Measurements from ENCODE around the gene AARS1.
"Not testable (repeated sequence)": the region's sequence is repeated elsewhere in the genome, so short reads cannot be mapped to it uniquely, and the experiment has no call there.

AARS1 gene

DNA sequence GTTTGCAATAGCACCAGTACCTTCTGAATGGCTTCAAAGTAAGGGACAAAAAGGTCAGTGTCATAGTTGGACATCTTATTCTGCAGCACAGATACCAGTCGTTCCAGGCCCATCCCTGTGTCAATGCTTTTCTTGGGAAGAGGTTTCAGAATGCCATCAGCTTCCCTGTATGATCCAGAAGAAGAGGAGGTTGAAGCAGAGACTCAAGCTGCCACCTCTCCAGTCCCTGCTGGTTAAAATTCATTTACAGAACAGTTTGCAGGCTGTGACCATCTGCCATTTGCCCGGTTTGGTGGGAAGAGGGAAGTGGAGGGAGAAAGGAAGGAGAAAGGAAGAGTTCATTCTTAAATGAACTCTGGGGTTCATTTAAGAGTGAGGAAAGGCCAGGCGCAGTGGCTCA, 19.1 kb downstream of the AARS1 start:
- DNase-seq: no peak

DNA sequence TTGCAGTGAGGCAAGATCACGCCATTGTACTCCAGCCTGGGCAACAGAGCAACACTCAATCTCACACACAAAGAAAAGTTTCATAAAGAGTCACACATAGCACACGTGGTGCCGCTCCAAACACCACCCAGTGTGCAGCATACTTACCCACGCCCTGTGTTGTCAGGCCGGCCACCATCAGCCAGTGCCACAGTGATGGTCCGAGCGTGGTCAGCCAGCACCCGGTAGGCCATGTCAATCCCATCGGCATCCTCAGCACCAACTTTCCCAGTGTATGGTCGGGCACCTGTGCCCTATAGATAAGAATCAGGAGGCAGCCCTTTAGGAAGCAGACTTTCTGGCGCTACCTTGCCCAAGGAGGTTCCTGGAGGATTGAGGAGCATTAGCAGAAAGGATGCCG, 19.8 kb downstream of the AARS1 start:
- no peak for DNase-seq

DNA sequence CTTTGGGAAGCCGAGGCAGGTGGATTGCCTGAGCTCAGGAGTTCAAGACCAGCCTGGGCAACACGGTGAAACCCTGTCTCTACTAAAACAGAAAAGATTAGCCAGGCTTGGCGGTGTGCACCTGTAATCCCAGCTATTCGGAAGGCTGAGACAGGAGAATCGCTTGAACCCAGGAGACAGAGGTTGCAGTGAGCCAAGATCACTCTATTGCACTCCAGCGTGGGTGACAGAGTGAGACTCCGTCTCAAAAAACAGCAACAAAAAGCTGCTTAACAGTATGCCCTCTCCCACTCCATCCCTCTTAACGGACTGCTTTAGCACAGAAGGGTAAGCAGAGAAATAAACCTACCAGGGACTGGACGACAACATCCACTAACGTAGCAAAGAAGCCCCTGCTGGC, 21.4 kb downstream of the AARS1 start:
- not testable (repeated sequence) for DNase-seq

DNA sequence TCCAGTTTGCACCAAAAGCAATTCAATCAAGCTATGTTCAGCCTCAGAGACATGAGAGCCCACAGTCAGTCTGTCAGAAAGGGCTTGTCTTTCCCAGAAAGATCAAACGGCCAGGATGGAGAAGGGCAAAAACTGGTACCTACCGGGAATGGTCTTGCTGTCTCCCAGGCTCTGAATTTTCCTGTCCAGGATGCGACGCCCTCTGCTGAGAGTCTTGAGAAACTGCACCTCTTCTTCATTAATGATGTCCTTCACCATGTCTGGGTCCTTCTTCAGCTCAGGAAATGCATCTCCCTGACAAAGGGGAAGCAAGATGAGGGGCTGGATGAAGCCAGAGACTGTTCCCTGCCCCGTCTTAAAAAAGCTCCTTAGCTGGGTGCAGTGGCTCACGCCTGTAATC, 21.8 kb downstream of the AARS1 start:
- no peak for DNase-seq

DNA sequence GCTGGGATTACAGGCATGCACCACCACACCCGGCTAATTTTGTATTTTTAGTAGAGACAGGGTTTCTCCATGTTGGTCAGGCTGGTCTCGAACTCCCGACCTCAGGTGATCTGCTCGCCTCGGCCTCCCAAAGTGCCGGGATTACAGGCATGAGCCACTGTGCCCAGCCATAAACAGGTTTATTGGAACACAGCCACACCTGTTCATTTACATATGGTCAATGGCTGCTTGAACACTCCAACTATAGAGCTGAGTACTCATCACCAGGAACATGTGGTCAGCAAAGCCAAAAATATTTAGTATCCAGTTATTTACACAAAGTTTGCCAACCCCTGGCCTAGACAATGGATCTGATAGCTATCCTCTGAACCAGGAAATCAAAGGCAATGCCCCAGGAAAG, 29.4 kb downstream of the AARS1 start:
- not testable (repeated sequence) for DNase-seq

DNA sequence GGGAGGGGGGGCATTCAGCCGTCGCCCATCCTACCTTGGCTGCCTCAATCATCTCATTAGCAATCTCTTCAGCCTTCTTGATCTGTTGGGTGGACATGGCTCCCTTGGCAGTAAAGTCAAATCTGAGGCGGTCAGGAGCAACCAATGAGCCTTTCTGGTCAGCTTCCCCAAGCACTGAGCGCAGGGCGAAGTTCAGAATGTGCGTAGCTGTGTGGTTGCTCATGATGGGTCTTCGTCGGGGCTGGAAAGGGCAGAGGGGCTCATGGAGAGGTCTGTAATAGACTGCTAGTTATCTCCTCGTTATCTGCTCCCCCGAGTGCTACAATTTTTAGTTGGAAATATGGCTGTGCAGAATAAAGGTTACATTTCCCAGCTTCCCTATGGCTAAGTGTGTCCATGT, 30.4 kb downstream of the AARS1 start:
- no peak for DNase-seq

DNA sequence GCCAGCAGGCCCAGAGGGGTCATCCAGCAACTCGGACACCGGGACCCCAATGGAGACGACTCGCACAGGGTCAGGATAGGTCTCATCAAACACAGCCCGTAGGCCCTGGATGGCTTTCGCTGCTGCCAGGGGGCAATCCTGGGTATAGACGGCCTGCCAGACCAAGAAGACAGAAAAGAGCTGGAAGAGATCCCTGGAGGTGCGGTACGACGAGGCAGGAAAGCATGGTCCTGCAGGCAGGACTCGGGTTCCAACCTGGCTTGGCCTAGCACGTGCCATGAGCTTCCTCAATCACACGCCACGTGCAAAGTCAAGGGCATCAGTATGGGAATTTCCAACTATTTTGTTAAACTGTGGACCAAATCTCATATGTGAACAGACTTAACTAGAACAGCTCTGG, 31.2 kb downstream of the AARS1 start:
- no peak for DNase-seq

DNA sequence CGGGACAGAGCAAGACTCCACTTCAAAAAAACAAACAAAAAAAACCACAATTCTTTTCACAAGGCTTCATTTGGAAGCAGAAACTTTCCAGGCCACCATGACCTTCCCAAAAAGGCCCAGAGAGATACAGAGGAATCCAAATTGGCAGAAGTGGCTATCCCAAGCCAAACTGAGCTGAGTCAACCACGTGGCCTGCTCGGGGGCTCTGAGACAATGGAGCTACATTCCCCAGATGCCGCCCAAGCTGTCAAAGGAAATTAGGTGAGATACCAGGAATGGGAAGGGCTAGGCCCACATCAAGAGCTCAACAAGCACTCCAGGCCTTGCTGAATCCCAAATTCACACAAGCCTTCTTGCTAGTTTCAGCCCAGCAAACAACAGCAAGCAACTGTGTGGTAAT, 31.9 kb downstream of the AARS1 start:
- no peak for DNase-seq

DNA sequence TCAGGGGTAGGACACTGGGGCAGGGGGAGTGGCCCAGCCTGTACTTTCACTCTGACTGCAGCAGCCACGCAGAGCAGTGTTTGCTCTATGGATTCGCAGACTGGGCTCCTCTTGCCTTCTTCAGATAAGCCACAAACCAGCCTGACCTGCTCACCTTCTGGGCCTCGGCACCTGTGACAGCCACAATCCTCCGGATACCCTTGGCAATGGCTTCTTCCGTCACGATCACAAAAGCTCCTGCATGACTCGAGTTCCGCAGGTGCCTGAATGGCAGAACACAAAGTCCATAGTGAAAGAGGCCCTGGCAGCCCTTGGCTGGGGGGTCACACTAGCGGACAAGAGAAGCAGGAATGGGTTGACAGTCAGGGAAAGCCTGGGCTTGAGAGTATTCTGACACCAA, 33.7 kb downstream of the AARS1 start:
- DNase-seq: no peak

DNA sequence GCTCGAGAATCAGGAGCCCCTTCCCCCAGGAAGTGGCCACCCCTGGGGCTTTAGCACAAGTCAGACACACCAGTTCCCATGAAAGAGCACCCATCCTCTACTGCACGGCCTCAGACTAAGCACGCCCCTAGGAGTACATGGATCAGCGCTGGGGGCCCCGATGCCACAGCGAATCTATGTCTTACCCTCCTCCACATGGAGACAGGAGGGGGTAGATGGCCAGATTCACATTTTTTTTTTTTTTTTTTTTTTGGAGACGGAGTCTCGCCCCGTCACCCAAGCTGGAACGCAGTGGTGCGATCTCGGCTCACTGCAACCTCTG, 34.4 kb downstream of the AARS1 start:
- DNase-seq: no peak

DNA sequence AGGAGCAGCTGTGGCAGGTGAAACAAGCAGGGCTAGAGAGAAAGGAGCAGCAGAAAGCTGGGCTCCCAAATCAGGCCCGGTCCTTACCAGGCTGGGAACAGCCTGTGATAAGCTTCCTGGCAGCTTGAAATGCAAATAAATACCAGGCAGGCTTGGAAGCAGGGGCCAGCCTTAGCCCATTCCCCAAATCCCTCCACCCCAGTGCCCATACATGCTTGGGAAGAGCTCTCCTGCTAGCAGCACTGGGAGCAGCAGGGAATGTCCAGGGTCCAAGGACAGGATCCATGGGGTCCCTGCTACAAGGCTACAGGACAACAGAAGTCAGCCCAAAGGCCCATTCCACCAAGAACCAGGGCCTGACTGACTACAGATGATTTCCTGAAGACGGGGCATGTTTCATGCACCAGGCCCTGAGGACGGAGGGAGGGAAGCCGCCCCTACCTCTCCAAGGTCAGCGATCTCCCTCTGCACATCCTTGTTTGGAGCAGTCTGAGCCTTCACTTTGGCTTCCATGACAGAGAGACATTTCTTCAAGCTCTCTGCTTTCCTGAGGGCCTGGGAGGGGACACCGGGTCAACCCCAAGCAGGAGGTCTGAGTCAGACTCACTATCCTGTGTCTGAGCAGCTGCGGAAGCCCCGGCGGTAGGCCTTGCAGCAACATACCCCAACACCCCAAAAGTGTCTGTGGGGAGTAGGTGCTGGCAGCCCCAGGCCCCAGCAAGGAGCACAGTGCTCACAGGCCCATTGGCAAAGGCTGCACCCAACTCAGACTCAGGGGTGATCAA, 34.9 kb downstream of the AARS1 start:
- DNase-seq: no peak

DNA sequence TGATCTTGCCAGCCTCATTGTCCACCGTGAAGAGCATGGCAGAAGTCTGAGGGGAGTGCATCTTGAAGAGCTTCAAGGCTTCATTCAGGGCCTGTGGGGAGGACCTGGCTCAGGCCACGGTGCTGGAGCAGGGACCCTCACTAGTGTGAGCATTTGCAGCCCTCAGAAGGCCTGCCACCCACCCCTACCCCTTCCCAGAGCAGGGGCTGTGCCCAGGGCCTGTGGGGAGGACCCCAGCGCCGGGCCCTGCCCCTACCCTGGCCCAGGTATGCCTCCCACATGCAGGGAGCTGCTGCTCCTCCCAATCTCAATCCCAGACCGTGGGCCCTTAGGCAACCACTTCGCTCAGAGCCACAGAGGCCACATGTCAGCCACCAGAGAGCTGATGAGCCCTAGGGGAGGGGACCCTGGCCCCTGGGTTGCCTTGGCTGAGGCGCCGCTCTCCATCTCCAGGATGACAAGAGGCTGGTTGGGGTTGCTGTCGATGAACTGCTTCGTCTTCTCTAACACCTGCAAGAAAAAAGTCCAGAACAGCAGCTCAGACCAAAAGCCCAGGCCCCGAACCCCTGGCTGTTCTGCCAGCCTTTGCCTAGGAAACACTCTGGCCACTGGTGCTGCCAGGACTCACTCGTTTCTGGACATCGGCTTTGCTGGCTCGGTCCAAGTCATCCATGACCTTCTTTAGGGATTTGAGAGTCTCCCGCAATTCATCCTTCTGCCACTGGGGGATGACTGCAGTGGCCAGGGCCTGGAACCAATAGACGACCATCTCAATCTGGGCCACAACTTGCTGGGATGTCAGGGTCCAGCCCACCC, 35.8 kb downstream of the AARS1 start:
- no peak for DNase-seq

DNA sequence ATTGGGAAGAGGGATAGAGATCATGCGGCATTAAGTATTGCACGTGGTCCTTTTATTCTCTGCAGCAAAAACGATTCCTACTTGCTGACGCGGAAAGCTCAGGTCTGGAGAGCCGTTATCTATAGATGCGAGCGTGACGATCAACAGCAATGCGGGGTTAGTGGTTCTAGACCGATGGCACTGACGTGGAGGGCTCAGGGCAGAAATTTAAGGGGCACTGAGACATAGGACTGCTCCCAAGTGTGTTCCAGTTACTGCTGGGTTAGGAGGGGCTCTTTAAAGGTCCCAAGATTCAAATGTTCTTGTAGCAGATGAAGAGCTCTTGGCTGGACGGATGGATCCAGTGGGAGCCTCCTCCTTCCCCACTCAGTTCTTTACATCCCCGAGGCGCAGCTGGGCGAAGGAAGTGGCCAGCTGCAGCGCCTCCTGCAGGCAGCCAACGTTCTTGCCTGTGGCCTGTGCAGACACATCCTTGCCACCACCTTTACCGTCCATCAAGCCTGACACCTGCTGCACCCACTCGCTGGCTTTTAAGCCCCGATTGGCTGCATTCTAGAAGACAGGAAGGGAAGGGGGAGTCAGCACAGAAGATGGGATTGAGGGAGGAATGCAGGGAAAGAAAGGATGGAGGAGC, 36.8 kb downstream of the AARS1 start:
- no peak for DNase-seq

DNA sequence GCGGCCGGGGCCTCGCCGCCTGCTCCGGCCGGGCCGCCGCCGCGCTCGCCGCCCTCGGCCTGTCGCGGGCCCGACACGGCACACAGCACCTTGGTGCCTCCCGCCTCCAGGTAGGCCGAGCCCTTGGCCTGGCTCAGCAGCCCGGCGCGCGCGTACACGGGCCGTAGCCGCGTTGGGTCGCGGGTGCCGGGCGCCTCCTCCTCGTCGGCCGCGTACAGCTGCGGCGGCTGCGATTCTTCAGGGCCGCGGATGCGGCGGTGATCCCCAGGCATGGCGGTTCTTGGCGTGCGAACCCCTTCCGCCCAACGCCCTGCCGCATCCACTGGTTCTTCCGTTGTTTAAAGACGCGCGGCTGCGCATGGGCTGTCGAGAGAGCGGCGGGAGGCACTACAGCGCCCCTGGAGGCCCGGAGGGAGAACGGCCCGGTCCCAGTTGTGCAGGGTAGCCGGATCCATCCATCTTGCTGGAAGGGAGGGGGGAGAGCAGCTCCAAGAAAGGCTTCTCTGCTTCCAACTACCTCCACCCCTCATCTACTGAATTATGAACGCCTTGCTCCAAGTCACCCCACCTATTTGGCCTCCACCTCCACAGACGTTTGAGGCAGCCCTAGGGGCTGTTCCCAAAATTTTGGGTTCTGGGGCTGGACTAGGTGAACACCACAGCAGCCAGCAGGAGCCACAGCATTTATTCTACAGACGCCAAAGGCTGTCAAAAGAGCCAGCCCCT, 37.5 kb downstream of the AARS1 start, which contains the start of gene EXOSC6:
Gene EXOSC6, minus strand, starts transcription at position 312 of the 726 bp plus-strand sequence. Its CDS starts 40 bp downstream, at position 272.
- peak; percentile 87 for DNase-seq

DNA sequence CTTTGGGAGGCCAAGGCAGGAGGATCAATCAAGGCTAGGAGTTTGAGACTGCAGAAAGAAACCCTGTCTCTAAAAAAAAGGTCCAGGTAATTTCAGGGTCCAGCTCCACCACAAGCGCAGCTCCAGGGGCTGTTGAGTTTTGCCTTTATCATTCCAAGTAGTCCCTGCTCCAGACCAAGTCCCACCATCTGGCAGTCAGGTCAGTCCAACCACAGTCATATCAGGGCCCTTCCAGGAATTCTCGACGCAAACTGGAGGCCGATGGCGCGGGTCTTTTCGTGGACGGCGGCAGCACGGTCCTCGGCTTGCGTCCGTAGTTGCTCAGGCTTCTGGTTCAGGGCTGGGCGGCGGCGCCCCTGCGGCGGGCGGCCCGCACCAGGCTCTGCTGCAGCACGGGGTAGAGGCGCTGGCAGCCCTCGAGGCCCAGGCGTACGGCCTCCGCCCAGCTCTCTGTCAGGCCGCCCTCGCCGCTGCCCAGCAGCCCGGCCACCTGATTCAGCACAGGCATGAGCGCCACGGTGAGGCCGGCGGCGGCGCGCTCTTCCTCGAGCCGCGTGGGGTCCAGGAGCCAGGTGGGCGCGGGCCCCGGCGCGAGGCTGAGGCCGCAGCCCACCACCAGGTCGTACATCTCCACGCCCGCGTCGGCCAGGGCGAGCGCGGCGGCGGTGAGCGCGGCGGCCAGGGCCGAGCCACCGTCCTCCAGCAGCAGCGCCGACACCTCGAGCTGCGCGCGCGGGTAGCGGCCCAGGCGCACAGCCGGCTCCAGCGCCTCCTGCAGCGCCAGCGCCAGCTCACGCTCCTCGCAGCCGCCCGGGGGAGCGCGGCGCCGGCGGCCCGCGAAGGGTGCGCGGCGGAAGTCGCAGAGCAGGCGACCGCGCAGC, 38.3 kb downstream of the AARS1 start:
- no peak for DNase-seq

DNA sequence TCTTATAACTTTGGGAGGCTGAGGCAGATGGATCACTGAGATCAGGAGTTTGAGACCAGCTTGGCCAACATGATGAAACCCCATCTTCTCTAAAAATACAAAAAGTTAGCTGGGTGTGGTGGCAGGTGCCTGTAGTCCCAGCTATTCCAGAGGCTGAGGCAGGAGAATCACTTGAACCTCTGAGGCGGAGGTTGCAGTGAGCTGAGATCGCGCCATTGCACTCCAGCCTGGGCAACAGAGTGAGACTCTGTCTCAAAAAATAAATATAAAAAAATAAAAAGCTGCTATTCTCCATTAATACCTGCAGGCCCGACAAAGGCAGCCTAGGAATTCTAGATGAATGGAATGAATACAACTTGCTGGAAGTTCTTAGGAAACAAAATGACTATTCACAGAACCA, 39.6 kb downstream of the AARS1 start:
- DNase-seq: not testable (repeated sequence)

DNA sequence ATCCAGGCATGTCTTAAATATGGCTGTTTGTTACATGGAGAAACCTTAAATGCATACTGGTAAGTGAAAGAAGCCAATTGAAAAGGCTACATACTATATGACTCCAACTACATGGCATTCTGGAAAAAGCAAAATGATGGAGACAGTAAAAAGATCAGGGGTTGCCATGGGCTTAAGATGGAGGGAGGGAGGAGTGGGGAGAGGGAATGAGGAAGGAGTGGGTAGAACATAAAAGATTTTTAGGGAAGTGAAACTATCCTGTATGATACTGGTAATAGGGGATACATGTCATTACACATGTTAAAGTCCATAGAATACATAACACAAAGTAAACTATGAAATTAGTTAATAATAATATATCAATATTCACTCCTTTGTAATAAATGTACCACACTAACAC, 50.5 kb downstream of the AARS1 start:
- not testable (repeated sequence) for DNase-seq

DNA sequence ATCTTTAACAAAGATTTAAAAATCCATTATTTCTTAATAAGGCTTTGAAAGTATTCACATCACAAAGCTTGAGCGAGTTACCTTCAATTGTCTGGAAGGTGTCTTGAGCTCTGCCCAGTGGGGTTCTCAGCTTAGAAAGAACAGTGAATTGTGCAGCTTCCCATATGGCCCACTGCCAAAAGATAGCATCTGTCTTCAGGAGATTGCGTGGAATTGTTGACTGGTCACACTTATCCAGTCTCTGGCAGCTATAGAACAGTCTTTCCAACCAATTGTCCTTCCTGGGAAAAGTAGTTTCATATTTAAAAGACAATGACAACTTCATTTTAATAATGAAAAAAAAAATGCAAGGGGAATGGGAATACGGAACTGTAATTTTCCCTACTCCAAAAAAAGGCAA, 57.5 kb downstream of the AARS1 start:
- not testable (repeated sequence) for DNase-seq

DNA sequence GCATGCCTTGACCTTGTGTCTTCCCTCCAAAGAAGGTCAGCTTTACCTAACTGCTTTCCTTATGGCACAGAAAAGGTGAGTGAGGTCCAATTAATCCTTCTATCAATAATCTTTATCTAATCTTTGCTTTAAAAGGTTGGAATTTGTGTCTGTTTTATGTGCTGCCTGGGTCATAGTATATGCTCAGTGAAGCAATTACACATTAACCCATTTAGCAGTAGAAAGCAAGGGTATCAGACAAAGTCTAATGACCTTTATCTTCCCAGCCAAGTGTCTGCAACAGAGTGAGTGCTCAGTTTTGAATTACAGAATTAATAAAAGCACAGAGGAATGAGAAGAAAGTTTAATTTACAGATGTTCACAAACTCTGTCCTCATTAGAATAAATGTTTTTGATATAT, 63.3 kb downstream of the AARS1 start:
- DNase-seq: not testable (repeated sequence)

DNA sequence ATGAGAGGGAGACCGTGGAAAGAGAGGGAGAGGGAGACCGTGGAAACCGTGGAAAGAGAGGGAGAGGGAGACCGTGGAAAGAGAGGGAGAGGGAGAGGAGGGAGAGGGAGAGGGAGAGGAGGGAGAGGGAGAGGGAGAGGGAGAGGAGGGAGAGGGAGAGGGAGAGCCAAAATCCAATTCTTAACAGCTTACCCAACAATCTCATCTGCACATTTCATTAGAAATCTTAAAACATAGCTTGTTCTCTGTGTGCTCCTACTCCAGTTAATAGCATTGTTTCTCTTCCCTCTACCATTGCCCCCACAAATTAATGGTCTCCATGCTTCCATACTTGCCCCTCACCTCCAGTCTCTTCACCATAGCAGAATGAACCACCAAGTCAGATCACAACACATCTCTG, 63.9 kb downstream of the AARS1 start:
- DNase-seq: not testable (repeated sequence)

DNA sequence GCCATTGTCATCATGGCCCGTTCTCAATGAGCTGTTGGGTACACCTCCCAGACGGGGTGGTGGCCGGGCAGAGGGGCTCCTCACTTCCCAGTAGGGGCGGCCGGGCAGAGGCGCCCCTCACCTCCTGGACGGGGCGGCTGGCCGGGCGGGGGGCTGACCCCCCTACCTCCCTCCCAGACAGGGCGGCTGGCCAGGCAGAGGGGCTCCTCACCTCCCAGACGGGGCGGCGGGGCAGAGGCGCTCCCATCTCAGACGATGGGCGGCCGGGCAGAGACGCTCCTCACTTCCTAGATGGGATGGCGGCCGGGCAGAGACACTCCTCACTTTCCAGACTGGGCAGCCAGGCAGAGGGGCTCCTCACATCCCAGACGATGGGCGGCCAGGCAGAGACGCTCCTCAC, 64.7 kb downstream of the AARS1 start:
- not testable (repeated sequence) for DNase-seq

DNA sequence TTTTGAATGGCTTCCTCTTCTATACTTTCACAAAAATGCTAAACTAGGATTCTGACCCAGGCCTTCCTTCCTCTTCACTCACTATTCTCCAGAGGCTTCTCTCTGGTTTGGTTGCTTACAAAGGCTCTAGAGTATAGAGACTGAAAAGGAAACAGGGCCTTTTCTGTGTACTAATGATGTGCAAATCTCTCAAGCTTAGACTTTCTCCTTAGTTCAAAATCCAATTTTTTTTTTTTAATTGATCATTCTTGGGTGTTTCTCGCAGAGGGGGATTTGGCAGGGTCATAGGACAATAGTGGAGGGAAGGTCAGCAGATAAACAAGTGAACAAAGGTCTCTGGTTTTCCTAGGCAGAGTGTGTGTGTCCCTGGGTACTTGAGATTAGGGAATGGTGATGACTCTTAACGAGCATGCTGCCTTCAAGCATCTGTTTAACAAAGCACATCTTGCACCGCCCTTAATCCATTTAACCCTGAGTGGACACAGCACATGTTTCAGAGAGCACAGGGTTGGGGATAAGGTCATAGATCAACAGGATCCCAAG, 65.3 kb downstream of the AARS1 start:
- not testable (repeated sequence) for DNase-seq

All from activated CD4-positive, alpha-beta T cell treated with anti-CD3 and anti-CD28 coated beads for 1 hour (primary cell).